GM12878 (cell line): Measurements from ENCODE around the gene DNAH1. TPM values are rescaled to one million over a fixed set of nuclear protein-coding genes. Genes with fewer than 3 reads are reported as not detected.

Experiments
- ATAC-seq: fragments of 200-7000 bp; cut with Tn5 transposase; 3 replicates; pipeline ENCODE4 v1.9.1; 2020; ENCODE audit warnings: mild to moderate bottlenecking, moderate library complexity
- BruUV-seq: library from RNA; stranded (reverse); fragments of 400-500 nt; replicated peaks from 2 replicates; lab custom pipeline; 2021; lab: Mats Ljungman, UMichigan
- CTCF ChIA-PET: fragments of 300-600 bp; sonication (Branson Sonifier 250); formaldehyde crosslinking; extraction: SDS; loops from one replicate; lab custom pipeline; 2021; ENCODE audit warnings: inconsistent platforms; lab: Yijun Ruan, JAX
- POLR2A ChIA-PET: fragments of 350-600 bp; formaldehyde crosslinking; extraction: SDS; loops from one replicate; lab custom pipeline; 2021; ENCODE audit warnings: inconsistent platforms; lab: Charles Lee
- RAD21 ChIA-PET: fragments of 300-600 bp; sonication (Branson Sonifier 250); formaldehyde crosslinking; loops from one replicate; lab custom pipeline; 2023; ENCODE audit warnings: antibody characterized with exemption; ENCODE audit not compliant: unreplicated experiment; lab: Charles Lee
- SMC1A ChIA-PET: fragments of 300-600 bp; sonication (Branson Sonifier 250); formaldehyde crosslinking; loops from one replicate; lab custom pipeline; 2023; ENCODE audit not compliant: unreplicated experiment, uncharacterized antibody; lab: Charles Lee
- DNase-seq: peaks from one replicate; pipeline ENCODE4 v3.0.0-alpha.2; 2011; ENCODE audit warnings: low read depth, low spot score
- FAIRE-seq: peaks from 3 replicates; lab custom pipeline; 2011; peaks lifted over from hg19 to GRCh38; lab: Jason Lieb, UNC
- H2AFZ ChIP-seq: 2 replicates; pipeline ENCODE4 v1.6.0; 2011; ENCODE audit warnings: low read depth, low read length, control low read depth; ENCODE audit not compliant: control insufficient read depth
- H3K27ac ChIP-seq: 2 replicates; pipeline ENCODE4 v1.5.1; 2011; ENCODE audit warnings: control low read depth; ENCODE audit not compliant: control insufficient read depth, insufficient read depth
- H3K27me3 ChIP-seq, 2 experiments: replicated peaks in 1 of 2; 2 replicates each; pipeline versions ENCODE4 v1.6.0 to v1.6.1; 2011; ENCODE audit warnings: low read length in 1 of 2; ENCODE audit not compliant: control insufficient read depth in 2 of 2, insufficient read depth in 2 of 2
- H3K36me3 ChIP-seq, 2 experiments: 2 replicates each; pipeline ENCODE4 v1.5.1; 2011; ENCODE audit warnings: low read length in 1 of 2; ENCODE audit not compliant: control insufficient read depth in 2 of 2, insufficient read depth in 2 of 2
- H3K4me1 ChIP-seq: 2 replicates; pipeline ENCODE4 v1.6.1; 2011; ENCODE audit warnings: mild to moderate bottlenecking, low read length, moderate library complexity, mixed read lengths; ENCODE audit not compliant: control insufficient read depth, insufficient read depth
- H3K4me2 ChIP-seq: 2 replicates; pipeline ENCODE4 v1.6.0; 2011; ENCODE audit warnings: control low read depth; ENCODE audit not compliant: control insufficient read depth, insufficient read depth
- H3K4me3 ChIP-seq: fragments of 200-600 bp; sonication (generic); 2 replicates; pipeline ENCODE4 v1.5.1; 2016
- H3K79me2 ChIP-seq: 2 replicates; pipeline ENCODE4 v1.6.0; 2011; ENCODE audit warnings: low read length; ENCODE audit not compliant: control insufficient read depth, insufficient read depth
- H3K9ac ChIP-seq: 2 replicates; pipeline ENCODE4 v1.8.0; 2011; ENCODE audit warnings: low read length, control low read depth, mixed read lengths; ENCODE audit not compliant: control insufficient read depth, insufficient read depth
- H3K9me3 ChIP-seq: replicated peaks from 3 replicates; pipeline ENCODE4 v1.5.1; 2011; ENCODE audit warnings: mild to moderate bottlenecking, low read length; ENCODE audit not compliant: control insufficient read depth, insufficient read depth
- H4K20me1 ChIP-seq: 2 replicates; pipeline ENCODE4 v1.6.0; 2011; ENCODE audit not compliant: control insufficient read depth, insufficient read depth
- POLR2A ChIP-seq: IDR thresholded peaks from 2 replicates; pipeline ENCODE4 v1.6.1; 2011; ENCODE audit warnings: low read depth, mild to moderate bottlenecking, low read length
- WGBS: methylation state at CpG from one replicate; pipeline ENCODE4 v1.1.6; 2016; ENCODE audit warnings: low lambda C conversion rate; ENCODE audit not compliant: insufficient replicate concordance, insufficient coverage; ENCODE audit errors: missing lambda C conversion rate; 5-methylcytosine and 5-hydroxymethylcytosine counted together
- in situ Hi-C: fragments of 300-500 bp; cut with MboI; formaldehyde crosslinking; loops from 9 replicates; pipeline ENCODE4 v1.14.3; 2018; ENCODE audit warnings: mixed read lengths
- intact Hi-C: fragments of 100-400 bp; cut with micrococcal nuclease; formaldehyde crosslinking; loops from one replicate; pipeline ENCODE4 v1.14.2; 2022; ENCODE audit not compliant: unreplicated experiment
- polyA plus RNA-seq, 11 experiments: library from polyadenylated mRNA; depleted of rRNA in 4 of 11; unstranded in 6 of 11; stranded (reverse) in 5 of 11; fragments of >200 nt; fragmentation: Nextera tagmentation in 4 of 11; fragmentation: Illumina TruSeq in 1 of 11; extraction: Ambion mirVana in 4 of 11; extraction: Trizol in 1 of 11; gene quantifications; 1 replicate in 1 of 11; 2 replicates in 10 of 11; pipeline versions ENCODE4 v1.2.1 to v1.2.3, GENCODE V29; 2011 to 2016; ENCODE audit warnings: inconsistent platforms in 2 of 11, missing spikeins in 2 of 11, low read depth in 1 of 11
- total RNA-seq, 4 experiments: library from RNA; depleted of rRNA in 3 of 4; stranded (reverse); fragments of >200 nt in 3 of 4; fragmentation: Illumina TruSeq in 1 of 4; extraction: Trizol in 1 of 4; gene quantifications; 2 replicates each; pipeline versions ENCODE4 v1.2.1 to v1.2.3, GENCODE V29; 2013 to 2021
- TF ChIP-seq, protein P1 (sequence below): fragments of 450-650 bp; IDR thresholded peaks from 2 replicates; pipeline ENCODE4 v1.6.1; 2018; ENCODE audit warnings: mild to moderate bottlenecking, low read depth, moderate library complexity; ENCODE audit not compliant: partially characterized antibody

The DNAH1 gene
- total and polyA plus RNA-seq, 10 of the 15 experiments (the other 5 are each of a cell fraction or from before 2014, with no cell fraction given): 0.31 to 5.8 (median 2.7) TPM

DNA sequence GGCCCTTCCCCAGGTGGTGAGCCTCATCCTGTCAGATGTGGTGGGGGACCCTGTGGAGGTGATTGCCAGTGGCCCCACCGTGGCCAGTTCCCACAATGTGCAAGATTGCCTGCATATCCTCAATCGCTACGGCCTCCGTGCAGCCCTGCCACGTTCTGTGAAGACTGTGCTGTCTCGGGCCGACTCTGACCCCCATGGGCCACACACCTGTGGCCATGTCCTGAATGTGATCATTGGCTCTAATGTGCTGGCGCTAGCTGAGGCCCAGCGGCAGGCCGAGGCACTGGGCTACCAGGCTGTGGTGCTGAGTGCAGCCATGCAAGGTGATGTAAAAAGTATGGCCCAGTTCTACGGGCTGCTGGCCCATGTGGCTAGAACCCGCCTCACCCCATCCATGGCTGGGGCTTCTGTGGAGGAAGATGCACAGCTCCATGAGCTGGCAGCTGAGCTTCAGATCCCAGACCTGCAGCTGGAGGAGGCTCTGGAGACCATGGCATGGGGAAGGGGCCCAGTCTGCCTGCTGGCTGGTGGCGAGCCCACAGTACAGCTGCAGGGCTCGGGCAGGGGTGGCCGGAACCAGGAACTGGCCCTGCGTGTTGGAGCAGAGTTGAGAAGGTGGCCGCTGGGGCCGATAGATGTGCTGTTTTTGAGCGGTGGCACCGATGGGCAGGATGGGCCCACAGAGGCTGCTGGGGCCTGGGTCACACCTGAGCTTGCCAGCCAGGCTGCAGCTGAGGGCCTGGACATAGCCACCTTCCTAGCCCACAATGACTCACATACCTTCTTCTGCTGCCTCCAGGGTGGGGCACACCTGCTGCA, 23.7 kb upstream of the DNAH1 start:
- SMC1A ChIA-PET: interaction anchor here (0.6 to 6.1 kb wide), 5 partner anchors 16 to 779 kb away, joined by 3 to 159 read pairs (median 3); no protein-coding TSS in a partner anchor
- intact Hi-C loops (loop anchor here (5.0 kb wide), 1 partner anchor 155 kb away; the partner anchor contains the start of gene SEMA3G), in situ Hi-C loops (loop anchor here (5.0 kb wide), 1 partner anchor 50 kb away; no protein-coding TSS in a partner anchor)
- Histone ChIP-seq H3K4me1 (peaks cover 11% of the 10 kb centered on the region), H3K27me3 (no peaks in the 10 kb centered on the region), H3K9me3 (no peaks in the 10 kb centered on the region), H3K4me3 (no peak overlapping the region), H3K79me2 (peaks cover 10% of the 10 kb centered on the region), H3K4me2 (no peak overlapping the region), H4K20me1 (no peaks in the 10 kb centered on the region), H3K27ac (no peak overlapping the region), H3K9ac (no peak overlapping the region), H2AFZ (no peak overlapping the region), H3K36me3 (peaks cover 3 to 6% of the 10 kb centered on the region in 2 experiments; a peak in 3 of 4 replicates)
- DNase-seq (no peak), ATAC-seq (no peak), FAIRE-seq (no peak)
- POLR2A ChIA-PET: interaction anchor here (0.9 kb wide), 1 partner anchor 42 kb away, joined by 5 read pairs; no protein-coding TSS in a partner anchor
- CTCF ChIA-PET: interaction anchor here (0.8 to 19.0 kb wide), 14 partner anchors 8 to 288 kb away, joined by 3 to 451 read pairs (median 4); no protein-coding TSS in a partner anchor
- no TSS peak for BruUV-seq
- TF ChIP-seq, protein P1, sequence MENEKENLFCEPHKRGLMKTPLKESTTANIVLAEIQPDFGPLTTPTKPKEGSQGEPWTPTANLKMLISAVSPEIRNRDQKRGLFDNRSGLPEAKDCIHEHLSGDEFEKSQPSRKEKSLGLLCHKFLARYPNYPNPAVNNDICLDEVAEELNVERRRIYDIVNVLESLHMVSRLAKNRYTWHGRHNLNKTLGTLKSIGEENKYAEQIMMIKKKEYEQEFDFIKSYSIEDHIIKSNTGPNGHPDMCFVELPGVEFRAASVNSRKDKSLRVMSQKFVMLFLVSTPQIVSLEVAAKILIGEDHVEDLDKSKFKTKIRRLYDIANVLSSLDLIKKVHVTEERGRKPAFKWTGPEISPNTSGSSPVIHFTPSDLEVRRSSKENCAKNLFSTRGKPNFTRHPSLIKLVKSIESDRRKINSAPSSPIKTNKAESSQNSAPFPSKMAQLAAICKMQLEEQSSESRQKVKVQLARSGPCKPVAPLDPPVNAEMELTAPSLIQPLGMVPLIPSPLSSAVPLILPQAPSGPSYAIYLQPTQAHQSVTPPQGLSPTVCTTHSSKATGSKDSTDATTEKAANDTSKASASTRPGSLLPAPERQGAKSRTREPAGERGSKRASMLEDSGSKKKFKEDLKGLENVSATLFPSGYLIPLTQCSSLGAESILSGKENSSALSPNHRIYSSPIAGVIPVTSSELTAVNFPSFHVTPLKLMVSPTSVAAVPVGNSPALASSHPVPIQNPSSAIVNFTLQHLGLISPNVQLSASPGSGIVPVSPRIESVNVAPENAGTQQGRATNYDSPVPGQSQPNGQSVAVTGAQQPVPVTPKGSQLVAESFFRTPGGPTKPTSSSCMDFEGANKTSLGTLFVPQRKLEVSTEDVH: no peak
- 0 out of 2 replicates have a peak, but pooled peaks have one; percentile 2 for TF ChIP-seq POLR2A
- WGBS: 90% methylated on average over 20 of the region's 20 CpGs
- RAD21 ChIA-PET: interaction anchor here (1.1 to 7.5 kb wide), 6 partner anchors 19 to 153 kb away, joined by 3 to 131 read pairs (median 4); partner anchors contain the start of gene SEMA3G
